ENCODE results near the gene CISD1.
A peak's percentile ranks its signal among the peaks of the same experiment; 100 is the strongest.

CISD1 gene

GRCh38 chr10:58307676-58308075 lies 38.7 kb downstream of the CISD1 start:
- no peak for DNase-seq (ENCODE audit: low read depth in 2 of 2)

GRCh38 chr10:58311026-58311425 lies 42.1 kb downstream of the CISD1 start:
- DNase-seq (ENCODE audit: low read depth in 2 of 2), result no peak

- no peak for DNase-seq (ENCODE audit: low read depth in 2 of 2)
Measured at GRCh38 chr10:58316874-58317273, 47.9 kb downstream of the CISD1 start.

GRCh38 chr10:58318346-58318745 lies 49.4 kb downstream of the CISD1 start:
- no peak for DNase-seq (ENCODE audit: low read depth in 2 of 2)

- DNase-seq (ENCODE audit: low read depth in 2 of 2), result no peak
Measured at GRCh38 chr10:58319599-58319998, 50.6 kb downstream of the CISD1 start.

- DNase-seq (ENCODE audit: low read depth in 2 of 2), result no peak
Measured at GRCh38 chr10:58320351-58321049, 51.5 kb downstream of the CISD1 start.

GRCh38 chr10:58322072-58322834 lies 53.3 kb downstream of the CISD1 start:
- DNase-seq (ENCODE audit: low read depth in 2 of 2), result no peak

- DNase-seq (ENCODE audit: low read depth in 2 of 2), result no peak
Measured at GRCh38 chr10:58322835-58323209, 53.9 kb downstream of the CISD1 start.

- DNase-seq (ENCODE audit: low read depth in 2 of 2), result no peak
Measured at GRCh38 chr10:58326967-58327381, 58.0 kb downstream of the CISD1 start.

GRCh38 chr10:58328233-58328632 lies 59.3 kb downstream of the CISD1 start:
- no peak for DNase-seq (ENCODE audit: low read depth in 2 of 2)

- no peak for DNase-seq (ENCODE audit: low read depth in 2 of 2)
Measured at GRCh38 chr10:58330431-58330830, 61.5 kb downstream of the CISD1 start.

GRCh38 chr10:58331646-58332045 lies 62.7 kb downstream of the CISD1 start:
- no peak for DNase-seq (ENCODE audit: low read depth in 2 of 2)

GRCh38 chr10:58334817-58335305 lies 65.9 kb downstream of the CISD1 start, which contains the start of gene UBE2D1:
TSS of gene UBE2D1 (plus strand) at chr10:58335006. CDS start at chr10:58335202, 196 bp downstream.
- peak; percentile 76 to 83 for DNase-seq (ENCODE audit: low read depth in 2 of 2)

- peak; percentile 1 to 7 for DNase-seq (ENCODE audit: low read depth in 2 of 2)
Measured at GRCh38 chr10:58335306-58336005, 66.5 kb downstream of the CISD1 start.

GRCh38 chr10:58336242-58336641 lies 67.3 kb downstream of the CISD1 start:
- DNase-seq (ENCODE audit: low read depth in 2 of 2), result no peak
